NB4 (cell line): ENCODE measurements around the gene ADSL.

Experiments
- DNase-seq: peaks from one replicate; pipeline ENCODE4 v3.0.0; 2010; ENCODE audit warnings: low read depth
- H3K4me3 ChIP-seq: one replicate; pipeline ENCODE4 v1.5.1; 2011; ENCODE audit warnings: mild to moderate bottlenecking, low read depth, low read length, moderate library complexity
- MYC ChIP-seq: IDR thresholded peaks from 2 replicates; pipeline ENCODE4 v1.6.1; 2011; ENCODE audit warnings: low read depth, low read length
- POLR2A ChIP-seq: IDR thresholded peaks from 2 replicates; pipeline ENCODE4 v1.6.1; 2011; ENCODE audit warnings: mild to moderate bottlenecking; ENCODE audit not compliant: insufficient read length; ENCODE audit errors: extremely low read depth
- TF ChIP-seq, protein P1 (sequence below): IDR thresholded peaks from one replicate; pipeline ENCODE4 v1.5.1; 2012; ENCODE audit warnings: low read depth, low read length
- TF ChIP-seq, protein P2 (sequence below): IDR thresholded peaks from 2 replicates; pipeline ENCODE4 v1.6.1; 2011; ENCODE audit warnings: low read depth, low read length

The ADSL gene

GRCh38 chr22:40396882-40397281 lies 50.6 kb downstream of the ADSL start:
- DNase-seq: no peak
- TF ChIP-seq, protein P1, sequence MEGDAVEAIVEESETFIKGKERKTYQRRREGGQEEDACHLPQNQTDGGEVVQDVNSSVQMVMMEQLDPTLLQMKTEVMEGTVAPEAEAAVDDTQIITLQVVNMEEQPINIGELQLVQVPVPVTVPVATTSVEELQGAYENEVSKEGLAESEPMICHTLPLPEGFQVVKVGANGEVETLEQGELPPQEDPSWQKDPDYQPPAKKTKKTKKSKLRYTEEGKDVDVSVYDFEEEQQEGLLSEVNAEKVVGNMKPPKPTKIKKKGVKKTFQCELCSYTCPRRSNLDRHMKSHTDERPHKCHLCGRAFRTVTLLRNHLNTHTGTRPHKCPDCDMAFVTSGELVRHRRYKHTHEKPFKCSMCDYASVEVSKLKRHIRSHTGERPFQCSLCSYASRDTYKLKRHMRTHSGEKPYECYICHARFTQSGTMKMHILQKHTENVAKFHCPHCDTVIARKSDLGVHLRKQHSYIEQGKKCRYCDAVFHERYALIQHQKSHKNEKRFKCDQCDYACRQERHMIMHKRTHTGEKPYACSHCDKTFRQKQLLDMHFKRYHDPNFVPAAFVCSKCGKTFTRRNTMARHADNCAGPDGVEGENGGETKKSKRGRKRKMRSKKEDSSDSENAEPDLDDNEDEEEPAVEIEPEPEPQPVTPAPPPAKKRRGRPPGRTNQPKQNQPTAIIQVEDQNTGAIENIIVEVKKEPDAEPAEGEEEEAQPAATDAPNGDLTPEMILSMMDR: no peak
- TF ChIP-seq POLR2A: no peak

DNA sequence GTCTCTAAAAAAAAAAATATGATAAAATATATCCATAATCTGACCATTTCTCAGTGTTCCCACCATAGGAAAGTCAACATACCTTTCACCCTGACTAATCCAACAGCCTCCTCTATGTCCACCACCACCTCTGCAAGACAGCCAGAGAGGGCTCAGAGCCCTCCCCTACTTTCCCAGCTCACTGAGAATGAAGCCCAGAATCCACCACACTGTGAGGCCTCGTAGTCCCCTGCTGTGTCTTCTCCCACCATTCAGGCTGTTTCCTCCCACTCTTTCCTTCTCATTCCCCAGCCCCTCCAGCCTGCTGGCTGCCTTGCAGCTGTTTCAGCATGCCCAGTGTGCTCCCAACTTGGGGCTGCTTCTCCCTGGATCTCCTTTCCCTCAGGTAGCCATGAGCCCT lies 51.1 kb downstream of the ADSL start:
- H3K4me3 ChIP-seq: no peak overlapping the region
- DNase-seq: peak; percentile 35
- TF ChIP-seq, protein P2, sequence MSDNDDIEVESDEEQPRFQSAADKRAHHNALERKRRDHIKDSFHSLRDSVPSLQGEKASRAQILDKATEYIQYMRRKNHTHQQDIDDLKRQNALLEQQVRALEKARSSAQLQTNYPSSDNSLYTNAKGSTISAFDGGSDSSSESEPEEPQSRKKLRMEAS: no peak
- TF ChIP-seq MYC: no peak
- TF ChIP-seq, protein P1: no peak
- no peak for TF ChIP-seq POLR2A

More at GRCh38 chr22:40396882-40397281, 50.6 kb downstream of the ADSL start:
- H3K4me3 ChIP-seq: no peak overlapping the region

DNA sequence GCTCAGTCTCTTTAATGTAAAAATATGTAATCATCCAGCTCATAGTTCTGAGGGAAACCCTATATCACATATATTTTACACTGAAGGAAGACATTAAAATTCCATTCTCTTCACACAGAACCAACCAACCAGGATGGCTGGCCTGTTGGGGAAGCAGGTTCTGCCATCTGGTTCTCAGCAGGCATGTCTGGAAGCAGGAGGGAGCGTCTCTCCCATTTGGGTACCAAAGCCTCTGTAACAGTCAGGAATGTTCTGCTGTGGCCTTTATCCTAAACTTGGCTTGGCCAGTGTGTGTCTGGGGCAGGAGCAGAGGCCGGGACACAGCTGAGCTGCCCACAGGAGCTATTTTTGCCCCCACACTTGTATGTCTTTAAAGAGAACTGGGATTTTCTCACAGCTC lies 53.3 kb downstream of the ADSL start:
- no peak overlapping the region for H3K4me3 ChIP-seq
- no peak for DNase-seq
- TF ChIP-seq MYC: no peak

DNA sequence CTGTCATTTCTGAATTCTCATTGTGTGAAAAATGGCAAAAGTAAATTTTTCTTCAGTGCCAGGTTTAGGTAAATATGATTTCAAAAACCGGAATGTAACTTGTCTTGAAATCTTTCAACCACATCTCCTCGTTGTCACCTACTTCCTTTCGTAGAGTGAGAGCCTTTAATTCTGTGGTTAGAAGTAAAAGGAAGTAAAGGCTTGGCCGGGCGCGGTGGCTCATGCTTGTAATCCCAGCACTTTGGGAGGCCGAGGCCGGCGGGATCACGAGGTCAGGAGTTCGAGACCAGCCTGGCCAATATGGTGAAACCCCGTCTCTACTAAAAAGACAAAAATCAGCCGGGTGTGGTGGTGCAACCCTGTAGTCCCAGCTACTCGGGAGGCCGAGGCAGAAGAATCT lies 53.9 kb downstream of the ADSL start:
- H3K4me3 ChIP-seq: no peak overlapping the region
- TF ChIP-seq, protein P2: no peak
- TF ChIP-seq POLR2A (no peak), MYC (no peak)
- TF ChIP-seq, protein P1: no peak
- DNase-seq: peak; percentile 84

GRCh38 chr22:40401532-40401931 lies 55.2 kb downstream of the ADSL start:
- TF ChIP-seq POLR2A: no peak
- TF ChIP-seq MYC: 0 out of 2 replicates have a peak, but pooled peaks have one; percentile 23
- peak; percentile 51 for DNase-seq
- H3K4me3 ChIP-seq: no peak overlapping the region

DNA sequence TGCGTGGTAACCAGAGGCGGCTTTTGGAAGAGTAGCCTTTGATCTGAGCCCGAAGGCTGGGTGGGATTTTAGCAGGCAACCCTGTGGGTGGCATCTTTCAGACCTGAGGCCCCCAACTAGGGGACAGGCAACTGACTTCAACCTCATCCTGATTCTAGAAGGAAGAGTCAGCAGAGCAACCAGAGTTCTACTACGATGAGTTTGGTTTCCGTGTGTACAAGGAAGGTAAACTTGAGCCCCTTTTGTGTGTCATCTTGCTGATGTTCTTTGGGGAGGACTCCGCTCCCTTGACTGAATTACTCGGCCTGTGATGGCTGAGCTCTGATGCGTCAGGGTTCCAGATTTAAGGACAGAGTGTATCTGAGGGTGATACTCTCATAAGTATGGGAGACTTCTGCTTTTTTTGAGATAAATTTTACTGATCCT lies 55.7 kb downstream of the ADSL start:
- DNase-seq: no peak
- TF ChIP-seq, protein P2: no peak
- TF ChIP-seq MYC: no peak
- TF ChIP-seq POLR2A: no peak
- TF ChIP-seq, protein P1: no peak
- no peak overlapping the region for H3K4me3 ChIP-seq

DNA sequence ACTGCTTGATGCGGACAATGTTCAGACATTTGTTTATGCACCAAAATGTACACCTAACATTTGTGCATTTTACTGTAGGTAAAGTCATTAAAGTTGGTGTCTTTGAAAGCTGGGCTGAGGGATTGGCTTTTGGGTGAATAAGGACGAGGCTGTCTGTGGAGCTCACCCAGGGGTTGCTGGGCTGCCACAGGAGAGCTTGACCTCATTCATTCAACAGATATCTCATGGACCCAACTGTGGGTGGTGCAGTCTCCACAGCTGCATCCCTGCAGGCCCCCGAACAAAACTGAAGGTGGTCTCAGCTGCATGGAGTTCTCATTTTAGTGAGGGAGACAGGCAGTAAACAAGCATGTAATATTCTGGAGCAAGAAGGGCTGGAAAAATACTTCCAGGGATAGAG lies 56.8 kb downstream of the ADSL start:
- no peak overlapping the region for H3K4me3 ChIP-seq
- DNase-seq: no peak
- TF ChIP-seq MYC (no peak), POLR2A (no peak)
- TF ChIP-seq, protein P2: no peak
- TF ChIP-seq, protein P1: no peak
